ENCODE results near the gene CENPA. TPM values are rescaled to one million over a fixed set of nuclear protein-coding genes. Genes with fewer than 3 reads are reported as not detected.

CENPA gene
- total and polyA plus RNA-seq, 2 of the 13 experiments (the other 11 are each of a cell fraction or from before 2014, with no cell fraction given), result 28.5 to 38.5 TPM

DNA sequence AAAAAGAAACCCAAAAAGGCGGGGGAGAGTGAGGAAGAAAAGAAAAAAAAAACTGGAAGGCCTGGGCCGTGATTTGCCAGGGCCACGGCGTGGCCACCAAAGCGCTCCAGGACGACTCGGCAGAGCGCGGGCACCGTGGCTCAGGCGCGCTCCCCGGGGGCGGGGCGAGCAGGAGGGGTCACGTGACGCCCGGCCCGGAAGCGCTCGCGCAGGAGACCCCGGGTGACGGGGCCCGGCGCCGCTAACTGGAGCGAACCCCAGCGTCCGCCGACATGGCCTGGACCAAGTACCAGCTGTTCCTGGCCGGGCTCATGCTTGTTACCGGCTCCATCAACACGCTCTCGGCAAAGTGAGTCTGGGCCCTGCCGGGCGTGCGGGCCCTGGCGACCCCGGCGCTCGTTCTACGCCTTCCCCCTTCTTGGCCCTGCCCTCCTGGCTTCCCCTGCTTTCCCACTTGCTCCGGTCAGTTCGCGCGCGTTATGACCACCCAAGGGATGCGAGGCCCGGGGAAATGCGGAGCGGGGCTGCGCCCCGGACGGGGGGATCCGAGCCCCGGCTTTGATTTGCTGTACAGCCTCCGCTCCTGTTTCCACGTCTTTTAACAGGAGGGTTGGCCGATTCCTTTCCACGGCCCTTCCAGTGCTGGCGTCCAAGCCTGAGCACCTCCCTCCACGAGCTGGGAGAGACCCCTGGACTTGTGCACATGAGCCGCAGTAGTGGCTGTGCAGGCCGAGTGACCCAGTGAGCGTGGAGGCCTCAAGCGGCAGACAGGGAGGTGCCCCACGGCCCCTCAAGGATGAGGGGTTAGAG is 21.6 kb upstream of the CENPA start, which contains the start of gene SLC35F6 (continued):
- TF ChIP-seq, protein P1, sequence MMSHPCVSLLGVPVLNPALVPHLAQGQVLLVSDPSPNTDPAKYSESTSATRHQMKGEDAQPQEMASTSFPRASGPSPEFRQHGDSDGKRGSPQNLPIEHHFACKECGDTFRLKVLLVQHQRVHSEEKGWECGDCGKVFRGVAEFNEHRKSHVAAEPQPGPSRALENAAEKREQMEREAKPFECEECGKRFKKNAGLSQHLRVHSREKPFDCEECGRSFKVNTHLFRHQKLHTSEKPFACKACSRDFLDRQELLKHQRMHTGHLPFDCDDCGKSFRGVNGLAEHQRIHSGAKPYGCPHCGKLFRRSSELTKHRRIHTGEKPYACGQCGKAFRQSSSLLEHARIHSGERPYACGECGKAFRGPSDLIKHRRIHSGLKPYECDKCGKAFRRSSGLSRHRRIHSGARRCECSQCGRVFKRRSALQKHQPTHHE (CRISPR knock-in tag; IDR thresholded peaks at IDR 0.05; ENCODE audit: borderline replicate concordance), result peak; percentile 60; the same call in 1 of the 2 replicates
- TF ChIP-seq GPN1 (CRISPR knock-in tag; IDR thresholded peaks at IDR 0.05; ENCODE audit: borderline replicate concordance) (no peak), ZNF496 (CRISPR knock-in tag; IDR thresholded peaks at IDR 0.05; ENCODE audit: insufficient replicate concordance) (no peak), ZSCAN9 (CRISPR knock-in tag; IDR thresholded peaks at IDR 0.05; ENCODE audit: borderline replicate concordance) (no peak), NR1H2 (CRISPR knock-in tag; IDR thresholded peaks at IDR 0.05; ENCODE audit: borderline replicate concordance, low read depth) (0 out of 2 replicates have a peak, but pooled peaks have one; percentile 35), RXRB (CRISPR knock-in tag; IDR thresholded peaks at IDR 0.05; ENCODE audit: borderline replicate concordance) (peak; percentile 20; the same call in 1 of the 2 replicates), ZNF564 (CRISPR knock-in tag; IDR thresholded peaks at IDR 0.05) (no peak; the same call in 1 of the 2 replicates), ZNF460 (CRISPR knock-in tag; IDR thresholded peaks at IDR 0.05; ENCODE audit: borderline replicate concordance) (no peak), CBX2 (IDR thresholded peaks at IDR 0.05; ENCODE audit: low read depth, low read length) (no peak), CBX2 (CRISPR knock-in tag; IDR thresholded peaks at IDR 0.05; ENCODE audit: low read depth) (no peak; the same call in 1 of the 2 replicates), ZNF558 (CRISPR knock-in tag; IDR thresholded peaks at IDR 0.05; ENCODE audit: borderline replicate concordance) (no peak; the same call in 1 of the 2 replicates), ASH2L (IDR thresholded peaks at IDR 0.05; ENCODE audit: insufficient read length, low read depth, low read length) (peak; percentile 84), ZNF543 (CRISPR knock-in tag; IDR thresholded peaks at IDR 0.05) (no peak)
- TF ChIP-seq, protein P2, sequence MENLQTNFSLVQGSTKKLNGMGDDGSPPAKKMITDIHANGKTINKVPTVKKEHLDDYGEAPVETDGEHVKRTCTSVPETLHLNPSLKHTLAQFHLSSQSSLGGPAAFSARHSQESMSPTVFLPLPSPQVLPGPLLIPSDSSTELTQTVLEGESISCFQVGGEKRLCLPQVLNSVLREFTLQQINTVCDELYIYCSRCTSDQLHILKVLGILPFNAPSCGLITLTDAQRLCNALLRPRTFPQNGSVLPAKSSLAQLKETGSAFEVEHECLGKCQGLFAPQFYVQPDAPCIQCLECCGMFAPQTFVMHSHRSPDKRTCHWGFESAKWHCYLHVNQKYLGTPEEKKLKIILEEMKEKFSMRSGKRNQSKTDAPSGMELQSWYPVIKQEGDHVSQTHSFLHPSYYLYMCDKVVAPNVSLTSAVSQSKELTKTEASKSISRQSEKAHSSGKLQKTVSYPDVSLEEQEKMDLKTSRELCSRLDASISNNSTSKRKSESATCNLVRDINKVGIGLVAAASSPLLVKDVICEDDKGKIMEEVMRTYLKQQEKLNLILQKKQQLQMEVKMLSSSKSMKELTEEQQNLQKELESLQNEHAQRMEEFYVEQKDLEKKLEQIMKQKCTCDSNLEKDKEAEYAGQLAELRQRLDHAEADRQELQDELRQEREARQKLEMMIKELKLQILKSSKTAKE (CRISPR knock-in tag; IDR thresholded peaks at IDR 0.05; ENCODE audit: borderline replicate concordance), result no peak
- TF ChIP-seq, protein P3, sequence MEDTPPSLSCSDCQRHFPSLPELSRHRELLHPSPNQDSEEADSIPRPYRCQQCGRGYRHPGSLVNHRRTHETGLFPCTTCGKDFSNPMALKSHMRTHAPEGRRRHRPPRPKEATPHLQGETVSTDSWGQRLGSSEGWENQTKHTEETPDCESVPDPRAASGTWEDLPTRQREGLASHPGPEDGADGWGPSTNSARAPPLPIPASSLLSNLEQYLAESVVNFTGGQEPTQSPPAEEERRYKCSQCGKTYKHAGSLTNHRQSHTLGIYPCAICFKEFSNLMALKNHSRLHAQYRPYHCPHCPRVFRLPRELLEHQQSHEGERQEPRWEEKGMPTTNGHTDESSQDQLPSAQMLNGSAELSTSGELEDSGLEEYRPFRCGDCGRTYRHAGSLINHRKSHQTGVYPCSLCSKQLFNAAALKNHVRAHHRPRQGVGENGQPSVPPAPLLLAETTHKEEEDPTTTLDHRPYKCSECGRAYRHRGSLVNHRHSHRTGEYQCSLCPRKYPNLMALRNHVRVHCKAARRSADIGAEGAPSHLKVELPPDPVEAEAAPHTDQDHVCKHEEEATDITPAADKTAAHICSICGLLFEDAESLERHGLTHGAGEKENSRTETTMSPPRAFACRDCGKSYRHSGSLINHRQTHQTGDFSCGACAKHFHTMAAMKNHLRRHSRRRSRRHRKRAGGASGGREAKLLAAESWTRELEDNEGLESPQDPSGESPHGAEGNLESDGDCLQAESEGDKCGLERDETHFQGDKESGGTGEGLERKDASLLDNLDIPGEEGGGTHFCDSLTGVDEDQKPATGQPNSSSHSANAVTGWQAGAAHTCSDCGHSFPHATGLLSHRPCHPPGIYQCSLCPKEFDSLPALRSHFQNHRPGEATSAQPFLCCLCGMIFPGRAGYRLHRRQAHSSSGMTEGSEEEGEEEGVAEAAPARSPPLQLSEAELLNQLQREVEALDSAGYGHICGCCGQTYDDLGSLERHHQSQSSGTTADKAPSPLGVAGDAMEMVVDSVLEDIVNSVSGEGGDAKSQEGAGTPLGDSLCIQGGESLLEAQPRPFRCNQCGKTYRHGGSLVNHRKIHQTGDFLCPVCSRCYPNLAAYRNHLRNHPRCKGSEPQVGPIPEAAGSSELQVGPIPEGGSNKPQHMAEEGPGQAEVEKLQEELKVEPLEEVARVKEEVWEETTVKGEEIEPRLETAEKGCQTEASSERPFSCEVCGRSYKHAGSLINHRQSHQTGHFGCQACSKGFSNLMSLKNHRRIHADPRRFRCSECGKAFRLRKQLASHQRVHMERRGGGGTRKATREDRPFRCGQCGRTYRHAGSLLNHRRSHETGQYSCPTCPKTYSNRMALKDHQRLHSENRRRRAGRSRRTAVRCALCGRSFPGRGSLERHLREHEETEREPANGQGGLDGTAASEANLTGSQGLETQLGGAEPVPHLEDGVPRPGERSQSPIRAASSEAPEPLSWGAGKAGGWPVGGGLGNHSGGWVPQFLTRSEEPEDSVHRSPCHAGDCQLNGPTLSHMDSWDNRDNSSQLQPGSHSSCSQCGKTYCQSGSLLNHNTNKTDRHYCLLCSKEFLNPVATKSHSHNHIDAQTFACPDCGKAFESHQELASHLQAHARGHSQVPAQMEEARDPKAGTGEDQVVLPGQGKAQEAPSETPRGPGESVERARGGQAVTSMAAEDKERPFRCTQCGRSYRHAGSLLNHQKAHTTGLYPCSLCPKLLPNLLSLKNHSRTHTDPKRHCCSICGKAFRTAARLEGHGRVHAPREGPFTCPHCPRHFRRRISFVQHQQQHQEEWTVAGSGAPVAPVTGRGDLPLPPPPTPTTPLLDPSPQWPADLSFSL (CRISPR knock-in tag; IDR thresholded peaks at IDR 0.05), result no peak
- TF ChIP-seq, protein P4, sequence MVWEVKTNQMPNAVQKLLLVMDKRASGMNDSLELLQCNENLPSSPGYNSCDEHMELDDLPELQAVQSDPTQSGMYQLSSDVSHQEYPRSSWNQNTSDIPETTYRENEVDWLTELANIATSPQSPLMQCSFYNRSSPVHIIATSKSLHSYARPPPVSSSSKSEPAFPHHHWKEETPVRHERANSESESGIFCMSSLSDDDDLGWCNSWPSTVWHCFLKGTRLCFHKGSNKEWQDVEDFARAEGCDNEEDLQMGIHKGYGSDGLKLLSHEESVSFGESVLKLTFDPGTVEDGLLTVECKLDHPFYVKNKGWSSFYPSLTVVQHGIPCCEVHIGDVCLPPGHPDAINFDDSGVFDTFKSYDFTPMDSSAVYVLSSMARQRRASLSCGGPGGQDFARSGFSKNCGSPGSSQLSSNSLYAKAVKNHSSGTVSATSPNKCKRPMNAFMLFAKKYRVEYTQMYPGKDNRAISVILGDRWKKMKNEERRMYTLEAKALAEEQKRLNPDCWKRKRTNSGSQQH (CRISPR knock-in tag; IDR thresholded peaks at IDR 0.05; ENCODE audit: low read depth), result no peak; the same call in 1 of the 2 replicates

Measured in HepG2 (cell line).